Measurements from ENCODE around the gene CELF1.

DNA sequence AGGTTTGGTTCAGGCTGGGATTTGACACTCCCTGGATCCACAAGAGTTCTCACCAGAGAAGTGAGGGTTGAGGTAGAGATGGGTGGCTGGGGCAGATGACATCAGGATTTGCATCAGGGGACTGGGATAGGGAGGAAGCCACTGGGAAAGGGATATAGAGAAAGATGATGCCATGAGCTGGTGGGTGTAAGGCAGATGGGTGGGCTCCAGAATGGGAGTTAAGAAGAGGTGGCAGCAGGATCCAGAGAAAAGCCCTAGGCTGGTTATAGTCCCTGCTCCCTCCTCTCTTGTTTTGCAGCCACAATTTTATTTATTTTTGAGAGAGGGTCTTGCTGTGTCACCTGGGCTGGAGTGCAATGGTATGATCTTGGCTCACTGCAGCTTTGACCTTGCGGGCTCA is 43.0 kb upstream of the CELF1 start:
- TF ChIP-seq, protein P1, sequence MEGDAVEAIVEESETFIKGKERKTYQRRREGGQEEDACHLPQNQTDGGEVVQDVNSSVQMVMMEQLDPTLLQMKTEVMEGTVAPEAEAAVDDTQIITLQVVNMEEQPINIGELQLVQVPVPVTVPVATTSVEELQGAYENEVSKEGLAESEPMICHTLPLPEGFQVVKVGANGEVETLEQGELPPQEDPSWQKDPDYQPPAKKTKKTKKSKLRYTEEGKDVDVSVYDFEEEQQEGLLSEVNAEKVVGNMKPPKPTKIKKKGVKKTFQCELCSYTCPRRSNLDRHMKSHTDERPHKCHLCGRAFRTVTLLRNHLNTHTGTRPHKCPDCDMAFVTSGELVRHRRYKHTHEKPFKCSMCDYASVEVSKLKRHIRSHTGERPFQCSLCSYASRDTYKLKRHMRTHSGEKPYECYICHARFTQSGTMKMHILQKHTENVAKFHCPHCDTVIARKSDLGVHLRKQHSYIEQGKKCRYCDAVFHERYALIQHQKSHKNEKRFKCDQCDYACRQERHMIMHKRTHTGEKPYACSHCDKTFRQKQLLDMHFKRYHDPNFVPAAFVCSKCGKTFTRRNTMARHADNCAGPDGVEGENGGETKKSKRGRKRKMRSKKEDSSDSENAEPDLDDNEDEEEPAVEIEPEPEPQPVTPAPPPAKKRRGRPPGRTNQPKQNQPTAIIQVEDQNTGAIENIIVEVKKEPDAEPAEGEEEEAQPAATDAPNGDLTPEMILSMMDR (IDR thresholded peaks at IDR 0.05): no peak
- TF ChIP-seq POLR2A (IDR thresholded peaks at IDR 0.05): no peak
